Esophagus muscularis mucosa (tissue), 4 donors: Measurements from ENCODE around the gene OXNAD1. TPM values are rescaled to one million over a fixed set of nuclear protein-coding genes. Genes with fewer than 3 reads are reported as not detected.

Experiments used
- DNase-seq: peaks from one replicate; pipeline ENCODE4 v3.0.0-alpha.2; 2017; ENCODE audit errors: extremely low spot score
- H3K27ac ChIP-seq, 4 donors: fragments of 200-600 bp; sonication (generic); replicated peaks in 1 of 4; 1 replicate in 3 of 4; 2 replicates in 1 of 4; pipeline ENCODE4 v1.5.1; 2016 to 2019; ENCODE audit warnings: mild to moderate bottlenecking in 1 of 4
- H3K27me3 ChIP-seq, 4 donors: fragments of 200-600 bp; sonication (generic); one replicate each; pipeline versions ENCODE4 v1.5.1 to v1.6.0; 2016 to 2019
- H3K36me3 ChIP-seq, 4 donors: fragments of 200-600 bp; sonication (generic); one replicate each; pipeline ENCODE4 v1.5.1; 2016 to 2019
- H3K4me1 ChIP-seq, 4 donors: fragments of 200-600 bp; sonication (generic); one replicate each; pipeline ENCODE4 v1.5.1; 2016 to 2019
- H3K4me3 ChIP-seq, 4 donors: fragments of 200-600 bp; sonication (generic); 1 replicate in 2 of 4; 2 replicates in 2 of 4; pipeline ENCODE4 v1.5.1; 2016 to 2019; ENCODE audit warnings: mild to moderate bottlenecking in 4 of 4, moderate library complexity in 1 of 4
- H3K9me3 ChIP-seq, 4 donors: fragments of 200-600 bp; sonication (generic); 1 replicate in 3 of 4; 2 replicates in 1 of 4; pipeline ENCODE4 v1.5.1; 2016 to 2019
- CTCF ChIP-seq, 3 experiments: fragments of 200-600 bp in 2 of 3; fragments of 450-650 bp in 1 of 3; sonication (generic) in 2 of 3; IDR thresholded peaks; one replicate each; pipeline ENCODE4 v1.5.1; 2017 to 2019; ENCODE audit warnings: antibody characterized with exemption in 3 of 3, mild to moderate bottlenecking in 2 of 3, moderate library complexity in 1 of 3
- EP300 ChIP-seq: sonication (generic); formaldehyde crosslinking; IDR thresholded peaks from one replicate; pipeline ENCODE4 v1.6.1; 2017; ENCODE audit warnings: antibody characterized with exemption
- POLR2A ChIP-seq: fragments of 450-650 bp; IDR thresholded peaks from one replicate; pipeline ENCODE4 v1.6.1; 2017; ENCODE audit warnings: antibody characterized with exemption, moderate library complexity, mild to moderate bottlenecking, low read depth
- POLR2AphosphoS5 ChIP-seq, 2 donors: sonication (generic); formaldehyde crosslinking; IDR thresholded peaks; one replicate each; pipeline ENCODE4 v1.6.1; 2017; ENCODE audit warnings: antibody characterized with exemption in 2 of 2
- WGBS: methylation state at CpG from one replicate; pipeline ENCODE4 v1.1.5; 2018; 5-methylcytosine and 5-hydroxymethylcytosine counted together
- intact Hi-C: fragments of 100-400 bp; cut with DNase I; formaldehyde crosslinking; loops from one replicate; pipeline ENCODE4 v1.15.1; 2023
- total RNA-seq, 4 donors: library from RNA; depleted of rRNA; stranded (reverse); fragments of >200 nt; gene quantifications; one replicate each; pipeline versions ENCODE4 v1.1.0 to v1.2.1, GENCODE V29; 2016

Gene OXNAD1
- total RNA-seq, 4 donors from 2014 or later = 6.7 to 13.3 (median 10.2) TPM

GRCh38 chr3:16347548-16347947 lies 82.5 kb downstream of the OXNAD1 start:
- Histone ChIP-seq H3K27me3 (no peaks in the 10 kb centered on the region), H3K4me1 (peaks cover 9 to 22% (median 18%) of the 10 kb centered on the region in 4 donors), H3K36me3 (peaks cover 0 to 43% (median 18%) of the 10 kb centered on the region in 4 donors), H3K27ac (no peak overlapping the region), H3K9me3 (no peaks in the 10 kb centered on the region), H3K4me3 (no peak overlapping the region)
- intact Hi-C loops = no loop called here
- WGBS = 89% methylated on average over 4 of the region's 4 CpGs
- TF ChIP-seq POLR2AphosphoS5 (IDR thresholded peaks at IDR 0.05) (no peak), EP300 (no peak), CTCF (IDR thresholded peaks at IDR 0.05) (no peak), POLR2A (no peak)
- DNase-seq = no peak

GRCh38 chr3:16349986-16350596 lies 85.1 kb downstream of the OXNAD1 start:
- H3K27ac ChIP-seq = peak overlapping the region in 3 of 4 donors; percentile 8 to 38 (median 24)
- intact Hi-C loops = no loop called here
- TF ChIP-seq EP300 (no peak), CTCF (IDR thresholded peaks at IDR 0.05) (no peak), POLR2AphosphoS5 (IDR thresholded peaks at IDR 0.05) (peak in 1 of 2 donors; percentile 23), POLR2A (no peak)
- no peak for DNase-seq
- H3K36me3 ChIP-seq = peaks cover 0 to 44% (median 18%) of the 10 kb centered on the region in 4 donors
- H3K4me3 ChIP-seq = no peak overlapping the region
- H3K4me1 ChIP-seq = peaks cover 9 to 35% (median 27%) of the 10 kb centered on the region in 4 donors
- 30% methylated on average over 2 of the region's 2 CpGs for WGBS
- H3K27me3 ChIP-seq = no peaks in the 10 kb centered on the region
- no peaks in the 10 kb centered on the region for H3K9me3 ChIP-seq

GRCh38 chr3:16350597-16351318 lies 85.7 kb downstream of the OXNAD1 start:
- Histone ChIP-seq H3K4me3 (no peak overlapping the region), H3K9me3 (no peaks in the 10 kb centered on the region), H3K27me3 (no peaks in the 10 kb centered on the region), H3K36me3 (peaks cover 0 to 40% (median 13%) of the 10 kb centered on the region in 4 donors), H3K4me1 (peaks cover 9 to 42% (median 29%) of the 10 kb centered on the region in 4 donors), H3K27ac (peak overlapping the region in 3 of 4 donors; percentile 14 to 38 (median 24))
- WGBS = 90% methylated on average over 5 of the region's 5 CpGs
- intact Hi-C loops = no loop called here
- TF ChIP-seq POLR2A (no peak), EP300 (no peak), CTCF (IDR thresholded peaks at IDR 0.05) (no peak), POLR2AphosphoS5 (IDR thresholded peaks at IDR 0.05) (no peak)
- no peak for DNase-seq

GRCh38 chr3:16352428-16352827 lies 87.4 kb downstream of the OXNAD1 start:
- 66% methylated on average over 2 of the region's 2 CpGs for WGBS
- Histone ChIP-seq H3K36me3 (peaks cover 0 to 43% (median 19%) of the 10 kb centered on the region in 4 donors), H3K9me3 (no peaks in the 10 kb centered on the region), H3K27me3 (no peaks in the 10 kb centered on the region), H3K27ac (peak overlapping the region; percentile 21 to 63 (median 52)), H3K4me1 (peaks cover 15 to 57% (median 42%) of the 10 kb centered on the region in 4 donors), H3K4me3 (no peak overlapping the region)
- intact Hi-C loops = no loop called here
- TF ChIP-seq POLR2A (no peak), CTCF (IDR thresholded peaks at IDR 0.05) (no peak)
- DNase-seq = no peak
